HCT116 (cell line): ENCODE measurements around the gene SNX13. TPM values are rescaled to one million over a fixed set of nuclear protein-coding genes. Genes with fewer than 3 reads are reported as not detected.

Source experiments
- ATAC-seq: fragments of 200-7000 bp; cut with Tn5 transposase; 2 replicates; pipeline ENCODE4 v1.9.1; 2020; ENCODE audit warnings: mild to moderate bottlenecking, moderate library complexity
- BruUV-seq: library from RNA; stranded (reverse); fragments of 400-500 nt; replicated peaks from 2 replicates; lab custom pipeline; 2021; lab: Mats Ljungman, UMichigan
- CTCF ChIA-PET: fragments of 300-600 bp; sonication (Branson Sonifier 250); formaldehyde crosslinking; loops from one replicate; lab custom pipeline; 2021; ENCODE audit warnings: antibody characterized with exemption; lab: Charles Lee
- POLR2A ChIA-PET: fragments of 300-600, 350-600 bp; sonication (Branson Sonifier 250); formaldehyde crosslinking; loops from one replicate; lab custom pipeline; 2021; ENCODE audit warnings: antibody characterized with exemption; lab: Charles Lee
- RAD21 ChIA-PET, 2 experiments: fragments of 300-600 bp; sonication (Branson Sonifier 250); formaldehyde crosslinking; loops; one replicate each; lab custom pipeline; 2023; ENCODE audit warnings: low total read pairs in 2 of 2; ENCODE audit not compliant: uncharacterized antibody in 2 of 2, unreplicated experiment in 2 of 2, low non-redundant PET in 1 of 2; lab: Charles Lee
- DNase-seq: peaks from one replicate; pipeline ENCODE4 v3.0.0-alpha.2; 2010; ENCODE audit warnings: low read depth, low spot score
- H2AFZ ChIP-seq: fragments of 200-600 bp; shearing (Covaris generic), sonication (generic); 2 replicates; pipeline ENCODE4 v1.6.1; 2017; ENCODE audit warnings: low read depth, mixed run types, mixed read lengths, antibody characterized with exemption, low read length; ENCODE audit not compliant: poor library complexity, severe bottlenecking
- H3K27ac ChIP-seq: 2 replicates; pipeline ENCODE4 v1.5.1; 2012; ENCODE audit warnings: low read depth, low read length
- H3K27me3 ChIP-seq: fragments of 200-600 bp; sonication (generic); 2 replicates; pipeline ENCODE4 v1.6.1; 2016; ENCODE audit warnings: mixed run types, low read length, mixed read lengths; ENCODE audit not compliant: insufficient read depth
- H3K36me3 ChIP-seq, 2 experiments: fragments of 200-500 bp in 1 of 2; fragments of 200-600 bp in 1 of 2; sonication (Bioruptor generic) in 1 of 2; sonication (generic) in 1 of 2; 2 replicates each; pipeline versions ENCODE4 v1.5.1 to v1.6.1; 2014 to 2016; ENCODE audit warnings: low read length in 2 of 2, inconsistent platforms in 1 of 2, mixed read lengths in 1 of 2, mixed run types in 1 of 2; ENCODE audit not compliant: insufficient read depth in 2 of 2, control insufficient read depth in 1 of 2
- H3K4me1 ChIP-seq, 2 experiments: fragments of 200-600 bp in 1 of 2; sonication (generic) in 1 of 2; 2 replicates each; pipeline versions ENCODE4 v1.5.1 to v1.6.1; 2012 to 2017; ENCODE audit warnings: low read length in 2 of 2, inconsistent platforms in 1 of 2, mild to moderate bottlenecking in 1 of 2, mixed read lengths in 1 of 2, mixed run types in 1 of 2, moderate library complexity in 1 of 2; ENCODE audit not compliant: insufficient read depth in 2 of 2, control insufficient read depth in 1 of 2
- H3K4me2 ChIP-seq: fragments of 200-600 bp; sonication (generic); 2 replicates; pipeline ENCODE4 v1.6.1; 2017; ENCODE audit warnings: mixed run types, low read length, mixed read lengths
- H3K4me3 ChIP-seq, 2 experiments: fragments of 200-600 bp in 1 of 2; sonication (generic) in 1 of 2; replicated peaks in 1 of 2; 2 replicates each; pipeline ENCODE4 v1.5.1; 2011 to 2016; ENCODE audit warnings: low read length in 2 of 2, control low read depth in 1 of 2, low read depth in 1 of 2, mild to moderate bottlenecking in 1 of 2, mixed read lengths in 1 of 2, mixed run types in 1 of 2
- H3K79me2 ChIP-seq: fragments of 200-600 bp; sonication (generic); 2 replicates; pipeline ENCODE4 v1.6.1; 2017; ENCODE audit warnings: mild to moderate bottlenecking, mixed run types, low read length, moderate library complexity, mixed read lengths; ENCODE audit not compliant: insufficient read depth
- H3K9ac ChIP-seq: fragments of 200-600 bp; sonication (generic); 2 replicates; pipeline ENCODE4 v1.6.1; 2016; ENCODE audit warnings: low read length, mixed read lengths
- H3K9me2 ChIP-seq: fragments of 200-600 bp; sonication (generic), shearing (Covaris generic); 2 replicates; pipeline ENCODE4 v1.6.1; 2017; ENCODE audit warnings: mixed run types, mild to moderate bottlenecking, moderate library complexity; ENCODE audit not compliant: insufficient read depth
- H3K9me3 ChIP-seq, 2 experiments: fragments of 200-500 bp in 1 of 2; fragments of 200-600 bp in 1 of 2; sonication (Bioruptor generic) in 1 of 2; sonication (generic) in 1 of 2; 2 replicates each; pipeline ENCODE4 v1.6.1; 2014 to 2017; ENCODE audit warnings: low read length in 2 of 2, mixed read lengths in 2 of 2, inconsistent platforms in 1 of 2, low read depth in 1 of 2, mild to moderate bottlenecking in 1 of 2, mixed run types in 1 of 2, moderate library complexity in 1 of 2; ENCODE audit not compliant: control insufficient read depth in 1 of 2, insufficient read depth in 1 of 2
- H4K20me1 ChIP-seq: fragments of 200-600 bp; sonication (generic), shearing (Covaris generic); 2 replicates; pipeline ENCODE4 v1.6.1; 2017; ENCODE audit warnings: mixed run types, mild to moderate bottlenecking, moderate library complexity; ENCODE audit not compliant: insufficient read depth
- EZH2 ChIP-seq: fragments of 200-600 bp; sonication (generic); IDR thresholded peaks from 2 replicates; pipeline ENCODE4 v1.6.1; 2017; ENCODE audit warnings: antibody characterized with exemption, mixed run types
- JUND ChIP-seq: IDR thresholded peaks from 2 replicates; pipeline ENCODE4 v1.6.1; 2012
- REST ChIP-seq: IDR thresholded peaks from 2 replicates; pipeline ENCODE4 v1.6.1; 2012; ENCODE audit warnings: low read depth
- SP1 ChIP-seq: IDR thresholded peaks from 2 replicates; pipeline ENCODE4 v1.6.1; 2012; ENCODE audit warnings: low read depth
- YY1 ChIP-seq: IDR thresholded peaks from 2 replicates; pipeline ENCODE4 v1.6.1; 2011; ENCODE audit warnings: low read length, low read depth, moderate library complexity, mild to moderate bottlenecking; ENCODE audit not compliant: insufficient replicate concordance; ENCODE audit errors: extremely low read depth
- intact Hi-C: fragments of 100-400 bp; cut with micrococcal nuclease; formaldehyde crosslinking; loops from 2 replicates; pipeline ENCODE4 v1.10.0; 2022
- total RNA-seq: library from RNA; stranded (reverse); gene quantifications from one replicate; pipeline ENCODE4 v1.2.1, GENCODE V29; 2021; ENCODE audit not compliant: unreplicated experiment

The SNX13 gene
- total RNA-seq, 1 experiment from 2014 or later = 33.4 TPM

GRCh38 chr7:17915796-17916195, 24.5 kb downstream of the SNX13 start:
- H3K4me3 ChIP-seq = no peak overlapping the region
- H3K4me2 ChIP-seq = no peak overlapping the region
- peaks cover 93% of the 10 kb centered on the region for H3K79me2 ChIP-seq
- H3K9me2 ChIP-seq = no peaks in the 10 kb centered on the region
- H3K4me1 ChIP-seq = no peaks in the 10 kb centered on the region; a peak in 1 of 4 replicates
- CTCF ChIA-PET = no interaction called here
- intact Hi-C loops = no loop called here
- no peak for TF ChIP-seq EZH2
- TF ChIP-seq REST = no peak
- TF ChIP-seq, all 23 proteins: peak for 0
- Histone ChIP-seq H3K27ac (no peak overlapping the region), H2AFZ (no peak overlapping the region), H3K9me3 (0 out of 4 replicates have a peak, but pooled peaks cover 4 to 6% of the 10 kb centered on the region in 2 experiments), H3K9ac (no peak overlapping the region), H3K36me3 (no peaks in the 10 kb centered on the region), H4K20me1 (no peaks in the 10 kb centered on the region), H3K27me3 (no peaks in the 10 kb centered on the region)
- ChIA-PET RAD21 (no interaction called here), POLR2A (no interaction called here)
- BruUV-seq = no TSS peak
- ATAC-seq = no peak
- no peak for DNase-seq

GRCh38 chr7:17915168-17915567, 25.1 kb downstream of the SNX13 start:
- Histone ChIP-seq H3K4me2 (no peak overlapping the region), H3K27me3 (no peaks in the 10 kb centered on the region), H3K9me3 (0 out of 4 replicates have a peak, but pooled peaks cover 4 to 6% of the 10 kb centered on the region in 2 experiments), H3K79me2 (peaks cover 93% of the 10 kb centered on the region), H3K9ac (no peak overlapping the region), H4K20me1 (no peaks in the 10 kb centered on the region), H3K27ac (no peak overlapping the region), H2AFZ (no peak overlapping the region), H3K9me2 (no peaks in the 10 kb centered on the region), H3K36me3 (no peaks in the 10 kb centered on the region), H3K4me1 (no peaks in the 10 kb centered on the region; a peak in 1 of 4 replicates), H3K4me3 (no peak overlapping the region)
- ChIA-PET CTCF (no interaction called here), POLR2A (no interaction called here), RAD21 (no interaction called here)
- ATAC-seq (no peak), DNase-seq (no peak)
- TF ChIP-seq SP1 (no peak), JUND (no peak), YY1 (no peak)
- BruUV-seq = no TSS peak
- intact Hi-C loops = no loop called here
